AG04450 (cell line): Measurements from ENCODE around the gene PARD3B. TPM values are rescaled to one million over a fixed set of nuclear protein-coding genes. Genes with fewer than 3 reads are reported as not detected.

Source experiments
- CTCF ChIA-PET: fragments of 300-600, 350-600 bp; formaldehyde crosslinking; extraction: SDS; loops from one replicate; lab custom pipeline; 2022; ENCODE audit warnings: antibody characterized with exemption, inconsistent platforms; lab: Charles Lee
- POLR2A ChIA-PET: fragments of 350-600 bp; formaldehyde crosslinking; extraction: SDS; loops from one replicate; lab custom pipeline; 2021; ENCODE audit warnings: antibody characterized with exemption, inconsistent platforms; lab: Yijun Ruan, JAX
- DNase-seq: peaks from one replicate; pipeline ENCODE4 v3.0.0-alpha.2; 2011; ENCODE audit warnings: low read depth, low spot score
- H3K27ac ChIP-seq: one replicate; pipeline ENCODE4 v1.5.1; 2012; ENCODE audit warnings: low read depth, low read length, control low read depth
- H3K27me3 ChIP-seq: one replicate; pipeline ENCODE4 v1.6.0; 2012; ENCODE audit warnings: low read length; ENCODE audit not compliant: control insufficient read depth, insufficient read depth
- H3K4me3 ChIP-seq: 2 replicates; pipeline ENCODE4 v1.5.1; 2011; ENCODE audit warnings: mild to moderate bottlenecking, low read depth, low read length, control low read depth
- H3K9me3 ChIP-seq: 2 replicates; pipeline ENCODE4 v1.5.1; 2012; ENCODE audit warnings: low read length; ENCODE audit not compliant: control insufficient read depth, insufficient read depth
- polyA plus RNA-seq: library from polyadenylated mRNA; depleted of rRNA; stranded (reverse); fragments of >200 nt; gene quantifications from 2 replicates; pipeline ENCODE4 v1.2.3, GENCODE V29; 2011
- TF ChIP-seq, protein P1 (sequence below): IDR thresholded peaks from 2 replicates; pipeline ENCODE4 v1.5.1; 2011; ENCODE audit warnings: low read depth, low read length, control low read depth, inconsistent platforms

PARD3B gene
- polyA plus RNA-seq, 1 experiment, result 8.5 TPM

- Histone ChIP-seq H3K27ac (no peak overlapping the region), H3K9me3 (peaks cover 9% of the 10 kb centered on the region), H3K27me3 (no peaks in the 10 kb centered on the region), H3K4me3 (no peak overlapping the region)
- DNase-seq, result no peak
- POLR2A ChIA-PET, result no interaction called here
- CTCF ChIA-PET, result interaction anchor here (0.6 to 1.5 kb wide), 2 partner anchors 9 to 28 kb away, joined by 3 read pairs; no protein-coding TSS in a partner anchor
- TF ChIP-seq, protein P1, sequence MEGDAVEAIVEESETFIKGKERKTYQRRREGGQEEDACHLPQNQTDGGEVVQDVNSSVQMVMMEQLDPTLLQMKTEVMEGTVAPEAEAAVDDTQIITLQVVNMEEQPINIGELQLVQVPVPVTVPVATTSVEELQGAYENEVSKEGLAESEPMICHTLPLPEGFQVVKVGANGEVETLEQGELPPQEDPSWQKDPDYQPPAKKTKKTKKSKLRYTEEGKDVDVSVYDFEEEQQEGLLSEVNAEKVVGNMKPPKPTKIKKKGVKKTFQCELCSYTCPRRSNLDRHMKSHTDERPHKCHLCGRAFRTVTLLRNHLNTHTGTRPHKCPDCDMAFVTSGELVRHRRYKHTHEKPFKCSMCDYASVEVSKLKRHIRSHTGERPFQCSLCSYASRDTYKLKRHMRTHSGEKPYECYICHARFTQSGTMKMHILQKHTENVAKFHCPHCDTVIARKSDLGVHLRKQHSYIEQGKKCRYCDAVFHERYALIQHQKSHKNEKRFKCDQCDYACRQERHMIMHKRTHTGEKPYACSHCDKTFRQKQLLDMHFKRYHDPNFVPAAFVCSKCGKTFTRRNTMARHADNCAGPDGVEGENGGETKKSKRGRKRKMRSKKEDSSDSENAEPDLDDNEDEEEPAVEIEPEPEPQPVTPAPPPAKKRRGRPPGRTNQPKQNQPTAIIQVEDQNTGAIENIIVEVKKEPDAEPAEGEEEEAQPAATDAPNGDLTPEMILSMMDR, result no peak
Measured at GRCh38 chr2:204655626-204656025, 110.4 kb downstream of the PARD3B start.

GRCh38 chr2:204657024-204657423 is 111.7 kb downstream of the PARD3B start:
- TF ChIP-seq, protein P1, result no peak
- Histone ChIP-seq H3K4me3 (no peak overlapping the region), H3K27me3 (no peaks in the 10 kb centered on the region), H3K9me3 (peaks cover under 1% of the 10 kb centered on the region; the same call in 1 of the 2 replicates), H3K27ac (no peak overlapping the region)
- ChIA-PET POLR2A (no interaction called here), CTCF (interaction anchor here (0.6 kb wide), 1 partner anchor 238 kb away, joined by 4 read pairs; no protein-coding TSS in a partner anchor)
- no peak for DNase-seq

GRCh38 chr2:204662956-204663355 is 117.7 kb downstream of the PARD3B start:
- Histone ChIP-seq H3K9me3 (no peaks in the 10 kb centered on the region), H3K4me3 (no peak overlapping the region), H3K27ac (no peak overlapping the region), H3K27me3 (no peaks in the 10 kb centered on the region)
- ChIA-PET CTCF (interaction anchor here (0.6 to 1.2 kb wide), 2 partner anchors 35 to 396 kb away, joined by 3 to 5 read pairs; no protein-coding TSS in a partner anchor), POLR2A (no interaction called here)
- TF ChIP-seq, protein P1, result no peak
- no peak for DNase-seq

GRCh38 chr2:204663816-204664425 is 118.6 kb downstream of the PARD3B start:
- TF ChIP-seq, protein P1, result no peak
- ChIA-PET POLR2A (no interaction called here), CTCF (interaction anchor here (1.2 to 1.9 kb wide), 2 partner anchors 28 to 34 kb away, joined by 3 to 5 read pairs; no protein-coding TSS in a partner anchor)
- Histone ChIP-seq H3K4me3 (no peak overlapping the region), H3K27ac (no peak overlapping the region), H3K9me3 (no peaks in the 10 kb centered on the region), H3K27me3 (no peaks in the 10 kb centered on the region)
- no peak for DNase-seq

DNA sequence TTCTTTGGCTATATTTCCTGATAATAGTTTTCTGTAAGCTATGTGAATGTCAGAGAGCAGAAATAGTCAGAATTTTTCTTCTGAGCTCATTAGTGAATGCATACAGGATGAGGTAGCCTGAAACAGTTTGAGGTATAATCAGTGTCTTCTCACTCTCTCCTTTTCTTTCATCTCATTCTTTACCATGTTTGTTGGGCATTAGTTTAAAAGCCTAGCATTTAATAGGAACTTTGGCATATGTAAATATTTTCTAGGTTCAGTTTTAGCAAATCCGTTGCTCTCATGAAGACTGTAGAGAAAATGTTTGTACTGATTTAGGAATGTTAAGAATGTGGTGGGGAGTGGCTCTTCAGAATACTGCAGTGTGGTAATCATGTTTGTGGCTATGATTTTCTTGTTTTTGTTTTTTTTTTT is 119.4 kb downstream of the PARD3B start:
- ChIA-PET POLR2A (no interaction called here), CTCF (interaction anchor here (0.5 to 1.9 kb wide), 4 partner anchors 10 to 1419 kb away, joined by 3 to 5 read pairs (median 3); no protein-coding TSS in a partner anchor)
- Histone ChIP-seq H3K9me3 (no peaks in the 10 kb centered on the region), H3K27ac (no peak overlapping the region), H3K27me3 (no peaks in the 10 kb centered on the region), H3K4me3 (no peak overlapping the region)
- TF ChIP-seq, protein P1, result no peak
- DNase-seq, result no peak
